ENCODE results near the gene OR4C11.

OR4C11 gene

GRCh38 chr11:55607545-55607944 lies at the start of gene OR4C11:
TSS of gene OR4C11 (minus strand) at chr11:55607645. CDS start at chr11:55604373, 3,272 bp downstream.
- intact Hi-C loops (cut with DNase I), result no loop called here
- no peak for DNase-seq

- intact Hi-C loops (cut with DNase I), result no loop called here
- no peak for DNase-seq
Observed at GRCh38 chr11:55655096-55655495, 47.7 kb upstream of the OR4C11 start.

- intact Hi-C loops (cut with DNase I), result no loop called here
- no peak for DNase-seq
Observed at GRCh38 chr11:55652560-55652959, 45.1 kb upstream of the OR4C11 start.

DNA sequence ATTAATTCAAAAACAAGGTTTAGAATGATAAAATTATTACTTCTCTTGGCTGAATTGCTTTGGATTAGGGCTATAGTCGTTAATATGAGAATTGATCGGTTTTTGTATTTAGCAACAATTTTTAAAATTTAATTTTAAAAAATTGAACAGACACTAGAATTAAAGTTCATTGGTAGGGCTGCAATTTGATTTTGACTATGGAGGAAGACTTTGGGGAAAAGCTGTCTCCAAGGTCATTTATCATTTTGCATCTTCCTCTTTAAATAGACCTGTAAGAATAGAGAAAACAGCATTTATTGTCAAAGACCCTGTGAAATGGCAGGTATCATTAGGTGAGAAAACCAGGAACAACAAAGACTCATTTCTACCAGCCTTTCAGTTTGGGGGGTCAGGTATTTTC lies 40.6 kb upstream of the OR4C11 start, which contains the start of gene OR4S2:
OR4S2 (plus strand) TSS at position 301 of the 400 bp plus-strand sequence. CDS start 2,577 bp downstream, outside the sequence.
- intact Hi-C loops (cut with DNase I), result no loop called here
- no peak for DNase-seq

GRCh38 chr11:55634813-55635212 lies 27.4 kb upstream of the OR4C11 start, which contains the start of gene OR4P4:
TSS of gene OR4P4 (plus strand) at chr11:55635113.
- intact Hi-C loops (cut with DNase I), result no loop called here

GRCh38 chr11:55624531-55624930 lies 17.1 kb upstream of the OR4C11 start:
- intact Hi-C loops (cut with DNase I), result no loop called here
- no peak for DNase-seq

More at GRCh38 chr11:55634813-55635212, 27.4 kb upstream of the OR4C11 start, which contains the start of gene OR4P4:
- no peak for DNase-seq

DNA sequence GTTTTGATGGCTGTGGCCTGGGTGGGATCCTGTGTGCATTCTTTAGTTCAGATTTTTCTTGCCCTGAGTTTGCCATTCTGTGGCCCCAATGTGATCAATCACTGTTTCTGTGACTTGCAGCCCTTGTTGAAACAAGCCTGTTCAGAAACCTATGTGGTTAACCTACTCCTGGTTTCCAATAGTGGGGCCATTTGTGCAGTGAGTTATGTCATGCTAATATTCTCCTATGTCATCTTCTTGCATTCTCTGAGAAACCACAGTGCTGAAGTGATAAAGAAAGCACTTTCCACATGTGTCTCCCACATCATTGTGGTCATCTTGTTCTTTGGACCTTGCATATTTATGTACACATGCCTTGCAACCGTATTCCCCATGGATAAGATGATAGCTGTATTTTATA lies 34.9 kb downstream of the OR4C11 start:
- DNase-seq, result no peak
- intact Hi-C loops (cut with DNase I), result no loop called here

GRCh38 chr11:55571828-55572227 lies 35.6 kb downstream of the OR4C11 start, which contains the start of gene OR4C16:
TSS of gene OR4C16 (plus strand) at chr11:55572128. CDS start at chr11:55572128, 0 bp downstream.
- no peak for DNase-seq
- intact Hi-C loops (cut with DNase I), result no loop called here

GRCh38 chr11:55554169-55554568 lies 53.3 kb downstream of the OR4C11 start, which contains the start of gene OR4C15:
TSS of gene OR4C15 (plus strand) at chr11:55554469. CDS start at chr11:55554469, 0 bp downstream.
- intact Hi-C loops (cut with DNase I), result no loop called here
- DNase-seq, result no peak
